AG08395 (cell line): ENCODE data around the gene GOSR1.

Source experiments
- DNase-seq: peaks from one replicate; pipeline ENCODE4 v3.0.0; 2012; ENCODE audit warnings: mixed read lengths, low spot score

The GOSR1 gene

DNA sequence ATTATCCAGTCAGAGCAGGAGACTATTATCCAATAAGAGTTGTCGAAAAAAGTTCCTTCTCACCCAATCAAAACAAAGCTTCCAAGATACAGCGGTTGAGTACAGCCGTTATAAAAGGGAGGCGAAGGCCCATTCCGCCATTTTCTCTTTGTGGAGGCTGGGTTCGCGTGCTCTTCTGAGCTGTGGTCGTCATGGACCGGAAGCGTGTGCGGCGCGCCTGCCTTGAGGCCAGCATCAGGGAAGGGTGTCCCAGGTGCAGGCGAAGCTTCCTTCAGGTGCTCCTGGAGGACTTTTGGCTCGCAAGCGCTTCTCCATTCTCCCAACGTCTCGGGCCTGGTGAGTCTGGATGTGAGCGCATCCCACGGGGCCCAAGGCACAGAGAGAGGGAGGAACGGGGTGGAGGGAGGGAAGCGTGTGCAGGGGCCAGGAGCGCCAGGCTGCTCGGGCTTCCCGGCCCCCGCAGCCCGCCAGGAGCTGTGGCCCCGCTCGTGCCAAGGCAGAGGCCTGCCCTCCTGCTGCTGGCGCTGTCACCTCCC lies 99.2 kb downstream of the GOSR1 start:
- DNase-seq, result no peak
